Measurements from ENCODE around the gene PPP2R5D.

PPP2R5D gene

DNA sequence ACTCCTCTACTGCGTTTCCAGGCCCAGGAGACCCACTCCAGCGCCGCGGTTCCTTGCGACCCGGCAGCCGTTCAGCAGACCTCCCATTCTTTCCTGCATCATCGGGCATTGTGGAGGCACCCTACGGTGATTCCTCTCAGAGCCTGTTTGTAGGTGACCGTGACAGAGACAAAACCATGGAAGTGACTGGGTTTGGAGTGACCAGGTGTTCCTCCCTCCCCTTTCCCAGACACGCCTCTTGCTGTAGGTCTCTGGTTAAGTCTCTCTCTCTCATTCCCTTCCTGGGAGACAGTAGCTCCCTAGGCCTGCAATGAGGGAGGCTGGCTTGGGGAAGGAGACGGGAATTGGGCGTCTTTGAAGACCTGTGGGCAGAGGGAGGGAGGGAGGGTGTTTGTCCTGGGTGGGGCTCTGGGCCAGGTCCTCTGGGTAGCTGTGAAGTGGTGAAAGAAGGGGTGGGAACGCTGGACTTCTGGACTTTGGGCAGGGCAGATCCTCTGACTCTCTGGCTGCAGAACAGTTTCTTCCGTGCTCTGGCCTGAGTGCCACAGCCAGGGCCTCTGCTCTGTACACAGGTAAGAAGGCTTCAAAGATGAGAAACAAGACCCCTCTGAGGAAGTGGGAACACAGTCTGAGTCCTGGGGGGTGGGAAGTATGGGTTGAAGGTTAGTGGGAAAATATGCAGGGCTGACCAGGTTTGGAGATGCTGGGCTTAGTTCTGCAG lies 75.8 kb downstream of the PPP2R5D start:
- DNase-seq = no peak

DNA sequence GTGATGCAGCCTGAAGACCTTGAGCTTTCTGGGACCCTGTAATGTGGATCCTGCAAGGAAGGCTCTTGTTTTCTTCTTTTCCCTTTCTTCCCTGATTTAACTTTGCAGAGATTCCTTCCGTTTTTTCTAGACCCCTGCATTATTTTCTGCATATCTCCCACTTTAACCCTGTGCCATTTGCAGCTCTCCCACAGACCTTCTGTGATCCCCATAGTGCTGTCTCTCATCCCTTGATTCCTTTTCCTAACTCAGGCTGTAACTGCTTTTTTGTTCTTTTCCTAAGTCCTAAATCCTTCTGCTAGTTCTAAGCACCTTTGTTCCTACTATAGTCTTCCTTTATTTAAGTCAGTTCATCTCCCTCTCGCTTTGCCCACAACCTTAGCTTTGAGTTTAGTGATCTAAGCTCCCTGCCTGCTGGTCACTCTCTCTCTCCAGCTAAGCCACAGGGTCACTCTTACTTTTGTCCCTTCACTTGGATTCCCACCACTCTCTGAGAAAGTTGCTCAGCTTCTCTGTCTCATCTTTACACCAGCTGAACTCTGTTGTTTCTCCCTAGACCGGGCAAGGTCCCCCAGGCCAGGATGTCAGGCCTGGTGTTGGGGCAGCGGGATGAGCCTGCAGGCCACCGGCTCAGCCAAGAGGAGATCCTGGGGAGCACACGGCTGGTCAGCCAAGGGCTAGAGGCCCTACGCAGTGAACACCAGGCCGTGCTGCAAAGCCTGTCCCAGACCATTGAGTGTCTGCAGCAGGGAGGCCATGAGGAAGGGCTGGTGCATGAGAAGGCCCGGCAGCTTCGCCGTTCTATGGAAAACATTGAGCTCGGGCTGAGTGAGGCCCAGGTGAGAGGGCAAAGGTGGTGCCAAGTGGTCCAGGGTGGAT lies 76.6 kb downstream of the PPP2R5D start:
- DNase-seq = no peak

DNA sequence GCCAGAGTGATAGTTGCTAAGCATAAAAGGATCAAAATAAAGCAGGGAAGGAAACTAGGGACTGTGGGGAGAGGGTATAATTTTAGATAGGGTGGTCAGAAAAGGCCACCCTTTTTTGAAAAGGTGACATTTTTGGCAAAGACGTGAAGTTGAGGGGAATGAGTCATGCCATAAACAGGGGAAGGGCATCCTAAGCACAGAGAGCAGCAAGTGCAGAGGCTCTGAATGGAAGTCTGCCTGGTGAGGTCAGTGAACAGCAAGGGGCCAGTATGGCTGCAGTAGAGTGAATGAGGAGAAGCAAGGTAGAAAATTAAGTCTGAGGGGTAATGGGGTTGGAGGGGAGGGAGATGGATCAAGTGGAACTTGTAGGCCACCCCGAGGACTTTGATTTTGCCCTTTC lies 77.5 kb downstream of the PPP2R5D start:
- no peak for DNase-seq
